ENCODE data around the gene IL17B. TPM values are rescaled to one million over a fixed set of nuclear protein-coding genes. Genes with fewer than 3 reads are reported as not detected.
A peak's percentile ranks its signal among the peaks of the same experiment; 100 is the strongest.

IL17B gene
- total RNA-seq, 4 donors from 2014 or later: not detected

DNA sequence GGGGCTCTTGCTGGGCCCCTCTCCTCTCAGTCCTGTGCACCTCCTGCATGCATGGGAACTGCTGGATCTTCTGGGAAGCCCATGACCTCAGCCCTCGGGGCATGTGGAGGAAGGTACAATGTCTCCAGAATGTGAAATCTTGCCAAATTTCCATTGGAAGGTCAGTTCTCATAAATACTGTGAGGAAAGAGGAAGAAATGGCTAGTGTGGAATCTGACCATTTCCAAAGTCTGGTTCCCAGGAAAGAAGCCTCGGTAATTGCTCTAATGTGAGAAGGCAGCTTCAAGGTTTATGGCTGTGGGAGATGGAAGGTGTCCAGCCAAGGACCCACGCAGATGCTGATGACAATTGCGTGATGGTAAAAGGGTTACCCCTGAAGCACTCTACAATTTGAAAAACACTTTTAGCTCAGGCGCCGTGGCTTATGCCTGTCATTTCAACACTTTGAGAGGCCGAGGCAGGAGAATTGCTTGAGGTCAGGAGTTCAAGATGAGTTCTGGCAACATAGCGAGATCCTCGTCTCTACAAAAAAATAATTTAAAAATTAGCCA is 8.1 kb upstream of the IL17B start:
- Histone ChIP-seq H3K27me3 (no peaks in the 10 kb centered on the region), H3K9me3 (no peaks in the 10 kb centered on the region), H3K4me3 (no peak overlapping the region), H3K36me3 (no peaks in the 10 kb centered on the region), H3K27ac (peak overlapping the region; percentile 56 to 80 (median 64)), H3K4me1 (peaks cover 0 to 7% (median 0%) of the 10 kb centered on the region in 4 donors)
- TF ChIP-seq, protein P1, sequence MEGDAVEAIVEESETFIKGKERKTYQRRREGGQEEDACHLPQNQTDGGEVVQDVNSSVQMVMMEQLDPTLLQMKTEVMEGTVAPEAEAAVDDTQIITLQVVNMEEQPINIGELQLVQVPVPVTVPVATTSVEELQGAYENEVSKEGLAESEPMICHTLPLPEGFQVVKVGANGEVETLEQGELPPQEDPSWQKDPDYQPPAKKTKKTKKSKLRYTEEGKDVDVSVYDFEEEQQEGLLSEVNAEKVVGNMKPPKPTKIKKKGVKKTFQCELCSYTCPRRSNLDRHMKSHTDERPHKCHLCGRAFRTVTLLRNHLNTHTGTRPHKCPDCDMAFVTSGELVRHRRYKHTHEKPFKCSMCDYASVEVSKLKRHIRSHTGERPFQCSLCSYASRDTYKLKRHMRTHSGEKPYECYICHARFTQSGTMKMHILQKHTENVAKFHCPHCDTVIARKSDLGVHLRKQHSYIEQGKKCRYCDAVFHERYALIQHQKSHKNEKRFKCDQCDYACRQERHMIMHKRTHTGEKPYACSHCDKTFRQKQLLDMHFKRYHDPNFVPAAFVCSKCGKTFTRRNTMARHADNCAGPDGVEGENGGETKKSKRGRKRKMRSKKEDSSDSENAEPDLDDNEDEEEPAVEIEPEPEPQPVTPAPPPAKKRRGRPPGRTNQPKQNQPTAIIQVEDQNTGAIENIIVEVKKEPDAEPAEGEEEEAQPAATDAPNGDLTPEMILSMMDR (IDR thresholded peaks at IDR 0.05): no peak
- TF ChIP-seq POLR2A (IDR thresholded peaks at IDR 0.05): no peak
- DNase-seq: no peak

DNA sequence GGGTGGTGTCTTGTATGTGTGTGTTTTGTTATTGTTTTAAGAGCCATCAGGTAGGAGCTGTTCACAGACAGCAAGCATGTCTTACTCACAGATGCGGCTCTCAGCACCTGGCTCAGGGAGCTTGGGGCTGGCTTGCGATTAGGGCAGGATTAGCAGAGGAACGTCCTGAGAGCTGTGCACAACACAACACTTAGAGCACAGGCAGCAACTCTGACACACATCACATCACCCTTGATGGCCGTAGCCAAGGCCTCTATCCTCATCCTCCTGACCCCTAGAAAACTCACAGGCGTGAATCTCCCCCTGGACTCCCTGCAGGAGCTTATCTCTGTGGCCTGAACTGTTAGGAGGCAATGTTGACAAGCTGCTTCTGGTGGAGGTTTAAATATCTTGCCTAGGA is 7.1 kb upstream of the IL17B start:
- H3K4me1 ChIP-seq: peaks cover 0 to 7% (median 0%) of the 10 kb centered on the region in 4 donors
- no peak overlapping the region for H3K4me3 ChIP-seq

DNA sequence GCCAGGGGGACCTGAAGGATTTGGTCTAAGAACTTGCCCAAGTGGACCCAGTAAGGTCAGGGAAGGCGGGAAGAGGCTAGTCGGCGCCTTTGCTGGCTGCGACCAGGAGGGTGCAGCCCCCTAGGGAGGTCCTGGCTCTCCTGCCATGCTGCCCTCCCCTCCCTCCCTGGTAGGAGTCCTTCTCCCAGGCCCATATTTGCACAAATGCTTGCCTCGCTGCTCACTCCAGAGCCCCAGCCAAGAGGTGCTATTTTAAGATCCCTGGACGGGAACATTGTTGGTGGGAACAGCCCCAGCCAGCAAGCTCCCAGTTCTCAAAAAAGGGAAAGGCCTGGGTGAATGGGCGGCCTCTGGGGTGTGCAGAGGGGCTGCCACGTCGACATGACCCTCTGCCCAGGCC is 4.3 kb upstream of the IL17B start:
- no peak for DNase-seq
- no peaks in the 10 kb centered on the region for H3K27me3 ChIP-seq
- no peaks in the 10 kb centered on the region for H3K9me3 ChIP-seq
- peak overlapping the region; percentile 36 to 80 (median 56) for H3K27ac ChIP-seq
- H3K4me3 ChIP-seq: no peak overlapping the region
- H3K4me1 ChIP-seq: peaks cover 0 to 12% (median 0%) of the 10 kb centered on the region in 4 donors
- H3K36me3 ChIP-seq: no peaks in the 10 kb centered on the region
- no peak for TF ChIP-seq POLR2A (IDR thresholded peaks at IDR 0.05)
- TF ChIP-seq, protein P1 (IDR thresholded peaks at IDR 0.05): no peak

More for the DNA sequence above, 7.1 kb upstream of the IL17B start:
- Histone ChIP-seq H3K27me3 (no peaks in the 10 kb centered on the region), H3K9me3 (no peaks in the 10 kb centered on the region), H3K36me3 (no peaks in the 10 kb centered on the region), H3K27ac (peak overlapping the region; percentile 56 to 80 (median 64))
- no peak for DNase-seq
- TF ChIP-seq, protein P1 (IDR thresholded peaks at IDR 0.05): no peak
- no peak for TF ChIP-seq POLR2A (IDR thresholded peaks at IDR 0.05)

DNA sequence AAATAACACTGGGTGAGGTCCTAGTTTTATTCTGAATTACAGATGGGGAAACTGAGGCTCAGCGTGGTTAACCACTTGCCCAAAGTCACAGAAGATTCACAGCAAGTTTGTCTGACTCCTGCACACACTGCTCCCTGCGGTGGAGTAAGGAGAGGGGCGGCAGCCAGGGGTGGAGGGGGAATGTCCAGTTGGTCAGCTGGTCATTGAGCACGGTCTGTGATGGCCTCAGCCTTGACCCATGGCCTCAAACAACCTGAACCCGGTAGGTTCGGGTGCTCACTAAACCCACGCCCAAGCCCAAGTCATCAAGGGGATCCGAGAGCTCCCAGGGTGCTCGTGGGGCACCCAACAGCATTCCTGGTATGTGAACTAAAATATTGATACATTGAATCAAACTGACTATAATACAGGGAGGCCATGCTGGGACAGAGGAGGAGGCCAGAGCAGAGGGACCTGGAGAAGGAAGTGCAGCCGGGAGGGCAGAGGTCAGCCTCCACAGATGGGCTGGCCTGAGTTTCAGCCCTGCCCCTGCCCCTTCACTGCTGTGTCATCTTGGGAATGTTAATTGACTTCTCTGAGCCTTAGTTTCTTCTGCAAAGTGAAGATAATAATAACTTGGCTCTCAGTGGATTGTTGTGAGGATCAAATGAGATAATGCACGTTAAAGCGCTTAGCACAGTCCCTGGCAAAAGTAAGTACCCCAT is 3.6 kb upstream of the IL17B start:
- H3K9me3 ChIP-seq: no peaks in the 10 kb centered on the region
- H3K4me3 ChIP-seq: peak overlapping the region in 1 of 4 donors; percentile 8
- peaks cover 0 to 12% (median 0%) of the 10 kb centered on the region in 4 donors for H3K4me1 ChIP-seq
- TF ChIP-seq, protein P1 (IDR thresholded peaks at IDR 0.05): no peak
- no peak for TF ChIP-seq POLR2A (IDR thresholded peaks at IDR 0.05)
- H3K27ac ChIP-seq: peak overlapping the region; percentile 20 to 80 (median 52)
- H3K36me3 ChIP-seq: no peaks in the 10 kb centered on the region
- no peaks in the 10 kb centered on the region for H3K27me3 ChIP-seq
- DNase-seq: no peak

DNA sequence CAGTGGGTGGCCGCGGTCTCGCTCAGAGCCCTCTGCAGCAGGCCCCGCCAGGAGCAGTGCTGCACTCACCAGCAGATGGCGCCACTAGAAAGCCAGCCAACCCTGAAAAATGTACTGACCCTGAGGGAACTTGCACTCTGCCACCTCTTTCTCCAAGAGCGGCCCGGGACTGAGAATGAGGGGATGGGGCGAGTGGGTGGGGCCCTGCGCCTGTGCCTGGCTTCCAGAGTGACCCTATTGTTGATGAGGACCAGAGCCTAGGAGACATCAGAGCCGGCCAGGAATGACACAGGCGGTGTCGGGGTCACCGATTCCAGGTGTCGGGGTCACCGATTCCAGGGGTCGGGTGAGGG is 2.9 kb upstream of the IL17B start:
- Histone ChIP-seq H3K36me3 (no peaks in the 10 kb centered on the region), H3K4me3 (peak overlapping the region in 1 of 4 donors; percentile 8), H3K27ac (peak overlapping the region in 3 of 4 donors; percentile 20 to 80 (median 68)), H3K27me3 (no peaks in the 10 kb centered on the region), H3K9me3 (no peaks in the 10 kb centered on the region), H3K4me1 (peaks cover 0 to 12% (median 0%) of the 10 kb centered on the region in 4 donors)
- no peak for TF ChIP-seq POLR2A (IDR thresholded peaks at IDR 0.05)
- TF ChIP-seq, protein P1 (IDR thresholded peaks at IDR 0.05): peak; percentile 71 to 87 (median 86)
- DNase-seq: peak; percentile 56 to 89 (median 84)

Measured in Peyer's patch (tissue), 4 donors.